ENCODE measurements around the gene LRIT1.
"Not testable (repeated sequence)": the region's sequence is repeated elsewhere in the genome, so short reads cannot be mapped to it uniquely, and the experiment has no call there.

LRIT1 gene, protein sequence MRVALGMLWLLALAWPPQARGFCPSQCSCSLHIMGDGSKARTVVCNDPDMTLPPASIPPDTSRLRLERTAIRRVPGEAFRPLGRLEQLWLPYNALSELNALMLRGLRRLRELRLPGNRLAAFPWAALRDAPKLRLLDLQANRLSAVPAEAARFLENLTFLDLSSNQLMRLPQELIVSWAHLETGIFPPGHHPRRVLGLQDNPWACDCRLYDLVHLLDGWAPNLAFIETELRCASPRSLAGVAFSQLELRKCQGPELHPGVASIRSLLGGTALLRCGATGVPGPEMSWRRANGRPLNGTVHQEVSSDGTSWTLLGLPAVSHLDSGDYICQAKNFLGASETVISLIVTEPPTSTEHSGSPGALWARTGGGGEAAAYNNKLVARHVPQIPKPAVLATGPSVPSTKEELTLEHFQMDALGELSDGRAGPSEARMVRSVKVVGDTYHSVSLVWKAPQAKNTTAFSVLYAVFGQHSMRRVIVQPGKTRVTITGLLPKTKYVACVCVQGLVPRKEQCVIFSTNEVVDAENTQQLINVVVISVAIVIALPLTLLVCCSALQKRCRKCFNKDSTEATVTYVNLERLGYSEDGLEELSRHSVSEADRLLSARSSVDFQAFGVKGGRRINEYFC

GRCh38 chr10:84241185-84241790, at the start of gene LRIT1:
Gene LRIT1, minus strand, starts transcription at chr10:84241546. Its CDS starts 107 bp downstream, at chr10:84241439.
- Histone ChIP-seq H3K9ac (ENCODE audit: low read length) (no peak within 1 kb of the TSS), H3K9me3 (ENCODE audit: low read length) (no peaks in the 10 kb centered on the region), H3K36me3 (ENCODE audit: insufficient read depth, low read length) (no peaks in the 10 kb centered on the region), H3K27ac (ENCODE audit: low read depth, low read length) (no peak within 1 kb of the TSS), H3K27me3 (ENCODE audit: control insufficient read depth in 1 of 2, insufficient read depth in 2 of 2, low read length in 2 of 2) (peaks cover 5 to 8% of the 10 kb centered on the region in 2 donors), H3K4me3 (ENCODE audit: low read depth in 1 of 2, low read length in 2 of 2) (no peak within 1 kb of the TSS), H3K4me1 (ENCODE audit: insufficient read depth, low read length) (no peaks in the 10 kb centered on the region)

GRCh38 chr10:84290235-84290634, 48.9 kb upstream of the LRIT1 start:
- H3K27me3 ChIP-seq (ENCODE audit: control insufficient read depth in 1 of 2, insufficient read depth in 2 of 2, low read length in 2 of 2), result no peaks in the 10 kb centered on the region
- no peaks in the 10 kb centered on the region for H3K9me3 ChIP-seq (ENCODE audit: low read length)
- H3K9ac ChIP-seq (ENCODE audit: low read length), result no peak overlapping the region
- no peak overlapping the region for H3K4me3 ChIP-seq (ENCODE audit: low read depth in 1 of 2, low read length in 2 of 2)
- H3K27ac ChIP-seq (ENCODE audit: low read depth, low read length), result no peak overlapping the region
- no peaks in the 10 kb centered on the region for H3K36me3 ChIP-seq (ENCODE audit: insufficient read depth, low read length)
- H3K4me1 ChIP-seq (ENCODE audit: insufficient read depth, low read length), result no peaks in the 10 kb centered on the region

GRCh38 chr10:84289521-84290200, 48.3 kb upstream of the LRIT1 start:
- H3K9me3 ChIP-seq (ENCODE audit: low read length), result no peaks in the 10 kb centered on the region

GRCh38 chr10:84288151-84288550, 46.8 kb upstream of the LRIT1 start:
- H3K36me3 ChIP-seq (ENCODE audit: insufficient read depth, low read length), result no peaks in the 10 kb centered on the region
- H3K9ac ChIP-seq (ENCODE audit: low read length), result no peak overlapping the region
- no peak overlapping the region for H3K27ac ChIP-seq (ENCODE audit: low read depth, low read length)
- no peaks in the 10 kb centered on the region for H3K9me3 ChIP-seq (ENCODE audit: low read length)
- H3K4me1 ChIP-seq (ENCODE audit: insufficient read depth, low read length), result no peaks in the 10 kb centered on the region
- no peak overlapping the region for H3K4me3 ChIP-seq (ENCODE audit: low read depth in 1 of 2, low read length in 2 of 2)
- H3K27me3 ChIP-seq (ENCODE audit: control insufficient read depth in 1 of 2, insufficient read depth in 2 of 2, low read length in 2 of 2), result no peaks in the 10 kb centered on the region

More at GRCh38 chr10:84289521-84290200, 48.3 kb upstream of the LRIT1 start:
- Histone ChIP-seq H3K4me3 (ENCODE audit: low read depth in 1 of 2, low read length in 2 of 2) (no peak overlapping the region), H3K9ac (ENCODE audit: low read length) (no peak overlapping the region), H3K36me3 (ENCODE audit: insufficient read depth, low read length) (no peaks in the 10 kb centered on the region), H3K4me1 (ENCODE audit: insufficient read depth, low read length) (no peaks in the 10 kb centered on the region), H3K27me3 (ENCODE audit: control insufficient read depth in 1 of 2, insufficient read depth in 2 of 2, low read length in 2 of 2) (no peaks in the 10 kb centered on the region), H3K27ac (ENCODE audit: low read depth, low read length) (no peak overlapping the region)

GRCh38 chr10:84286695-84287094, 45.3 kb upstream of the LRIT1 start:
- no peaks in the 10 kb centered on the region for H3K4me1 ChIP-seq (ENCODE audit: insufficient read depth, low read length)
- H3K9ac ChIP-seq (ENCODE audit: low read length), result no peak overlapping the region
- no peak overlapping the region for H3K4me3 ChIP-seq (ENCODE audit: low read depth in 1 of 2, low read length in 2 of 2)
- H3K27ac ChIP-seq (ENCODE audit: low read depth, low read length), result no peak overlapping the region
- no peaks in the 10 kb centered on the region for H3K36me3 ChIP-seq (ENCODE audit: insufficient read depth, low read length)
- no peaks in the 10 kb centered on the region for H3K27me3 ChIP-seq (ENCODE audit: control insufficient read depth in 1 of 2, insufficient read depth in 2 of 2, low read length in 2 of 2)
- H3K9me3 ChIP-seq (ENCODE audit: low read length), result no peaks in the 10 kb centered on the region

DNA sequence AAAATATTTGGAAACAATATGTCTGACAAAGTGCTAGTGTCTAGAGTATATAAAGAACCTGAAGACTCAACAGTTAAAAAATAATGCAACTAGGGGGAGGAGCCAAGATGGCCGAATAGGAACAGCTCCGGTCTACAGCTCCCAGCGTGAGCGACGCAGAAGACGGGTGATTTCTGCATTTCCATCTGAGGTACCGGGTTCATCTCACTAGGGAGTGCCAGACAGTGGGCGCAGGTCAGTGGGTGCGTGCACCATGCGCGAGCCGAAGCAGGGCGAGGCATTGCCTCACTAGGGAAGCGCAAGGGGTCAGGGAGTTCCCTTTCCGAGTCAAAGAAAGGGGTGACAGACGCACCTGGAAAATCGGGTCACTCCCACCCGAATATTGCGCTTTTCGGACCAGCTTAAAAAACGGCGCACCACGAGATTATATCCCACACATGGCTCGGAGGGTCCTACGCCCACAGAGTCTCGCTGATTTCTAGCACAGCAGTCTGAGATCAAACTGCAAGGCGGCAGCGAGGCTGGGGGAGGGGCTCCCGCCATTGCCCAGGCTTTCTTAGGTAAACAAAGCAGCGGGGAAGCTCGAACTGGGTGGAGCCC, 38.6 kb upstream of the LRIT1 start:
- not testable (repeated sequence) for H3K4me3 ChIP-seq (ENCODE audit: low read depth in 1 of 2, low read length in 2 of 2); H3K9ac ChIP-seq (ENCODE audit: low read length); H3K9me3 ChIP-seq (ENCODE audit: low read length); H3K27ac ChIP-seq (ENCODE audit: low read depth, low read length); H3K27me3 ChIP-seq (ENCODE audit: control insufficient read depth in 1 of 2, insufficient read depth in 2 of 2, low read length in 2 of 2); H3K4me1 ChIP-seq (ENCODE audit: insufficient read depth, low read length); H3K36me3 ChIP-seq (ENCODE audit: insufficient read depth, low read length)

DNA sequence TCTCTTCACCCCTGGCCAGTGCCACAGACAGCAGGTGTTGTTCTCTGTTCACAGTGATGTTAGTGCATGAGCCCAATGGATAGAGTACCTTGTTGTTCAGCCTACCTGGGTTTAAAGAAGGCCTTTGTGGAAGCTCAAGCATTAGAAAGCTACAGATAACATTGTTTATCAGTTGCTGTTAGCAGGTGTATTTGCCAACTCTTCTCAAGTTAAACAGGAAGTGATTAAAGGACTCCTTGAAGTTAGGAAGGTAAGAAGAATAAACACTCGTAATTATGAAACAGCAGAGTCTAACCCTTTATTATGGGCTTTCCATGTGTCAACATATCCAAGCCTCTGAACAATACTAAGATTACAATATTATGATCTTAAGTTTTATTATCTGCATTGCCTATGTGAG, 29.4 kb upstream of the LRIT1 start:
- H3K9me3 ChIP-seq (ENCODE audit: low read length), result no peaks in the 10 kb centered on the region
- H3K27ac ChIP-seq (ENCODE audit: low read depth, low read length), result no peak overlapping the region

DNA sequence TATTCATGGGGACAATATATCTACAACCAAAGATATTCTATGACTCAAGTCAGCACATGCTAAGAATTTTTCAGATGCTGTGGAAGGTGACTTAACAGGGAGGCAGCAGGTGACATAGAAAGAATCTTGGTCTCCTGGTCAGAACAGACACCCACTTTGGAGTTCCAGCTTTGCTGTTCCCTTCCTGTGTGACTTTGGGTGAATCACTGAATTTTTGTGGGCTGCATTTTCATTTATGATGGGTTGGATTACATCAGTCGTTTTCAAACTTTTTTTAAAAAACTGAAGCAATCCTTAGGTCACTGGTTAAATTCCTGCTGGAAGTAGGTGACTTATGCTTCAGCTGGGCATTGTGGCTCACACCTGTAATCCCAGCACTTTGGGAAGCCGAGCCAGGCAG, 28.4 kb upstream of the LRIT1 start:
- Histone ChIP-seq H3K9me3 (ENCODE audit: low read length) (no peaks in the 10 kb centered on the region), H3K9ac (ENCODE audit: low read length) (no peak overlapping the region), H3K4me3 (ENCODE audit: low read depth in 1 of 2, low read length in 2 of 2) (no peak overlapping the region), H3K36me3 (ENCODE audit: insufficient read depth, low read length) (no peaks in the 10 kb centered on the region), H3K4me1 (ENCODE audit: insufficient read depth, low read length) (no peaks in the 10 kb centered on the region), H3K27ac (ENCODE audit: low read depth, low read length) (no peak overlapping the region), H3K27me3 (ENCODE audit: control insufficient read depth in 1 of 2, insufficient read depth in 2 of 2, low read length in 2 of 2) (peaks cover 0 to 5% of the 10 kb centered on the region in 2 donors)

More for the DNA sequence above, 29.4 kb upstream of the LRIT1 start:
- peaks cover 0 to 5% of the 10 kb centered on the region in 2 donors for H3K27me3 ChIP-seq (ENCODE audit: control insufficient read depth in 1 of 2, insufficient read depth in 2 of 2, low read length in 2 of 2)
- H3K36me3 ChIP-seq (ENCODE audit: insufficient read depth, low read length), result no peaks in the 10 kb centered on the region
- H3K4me3 ChIP-seq (ENCODE audit: low read depth in 1 of 2, low read length in 2 of 2), result no peak overlapping the region
- H3K4me1 ChIP-seq (ENCODE audit: insufficient read depth, low read length), result no peaks in the 10 kb centered on the region
- no peak overlapping the region for H3K9ac ChIP-seq (ENCODE audit: low read length)

DNA sequence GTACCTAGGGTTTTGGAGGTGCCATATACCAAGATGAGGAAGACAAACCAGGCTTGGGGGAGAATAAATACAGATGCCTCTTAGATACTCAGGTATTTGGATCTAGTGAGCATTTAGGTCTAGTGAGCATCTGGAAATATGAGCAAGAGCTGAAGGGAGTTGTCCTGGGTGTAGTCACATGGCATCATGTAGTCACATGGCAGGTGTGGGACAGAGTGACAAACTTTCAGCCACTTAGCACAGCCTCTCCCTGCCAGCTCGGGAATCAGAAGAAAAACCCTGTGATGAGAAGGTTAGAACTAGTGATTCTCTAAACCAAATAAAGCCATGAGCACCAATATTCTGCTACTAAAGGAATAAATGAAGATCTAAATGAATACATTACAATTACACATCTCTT, 27.8 kb upstream of the LRIT1 start:
- Histone ChIP-seq H3K27ac (ENCODE audit: low read depth, low read length) (no peak overlapping the region), H3K27me3 (ENCODE audit: control insufficient read depth in 1 of 2, insufficient read depth in 2 of 2, low read length in 2 of 2) (peaks cover 0 to 5% of the 10 kb centered on the region in 2 donors), H3K9me3 (ENCODE audit: low read length) (no peaks in the 10 kb centered on the region), H3K36me3 (ENCODE audit: insufficient read depth, low read length) (no peaks in the 10 kb centered on the region), H3K9ac (ENCODE audit: low read length) (no peak overlapping the region), H3K4me3 (ENCODE audit: low read depth in 1 of 2, low read length in 2 of 2) (no peak overlapping the region), H3K4me1 (ENCODE audit: insufficient read depth, low read length) (no peaks in the 10 kb centered on the region)

DNA sequence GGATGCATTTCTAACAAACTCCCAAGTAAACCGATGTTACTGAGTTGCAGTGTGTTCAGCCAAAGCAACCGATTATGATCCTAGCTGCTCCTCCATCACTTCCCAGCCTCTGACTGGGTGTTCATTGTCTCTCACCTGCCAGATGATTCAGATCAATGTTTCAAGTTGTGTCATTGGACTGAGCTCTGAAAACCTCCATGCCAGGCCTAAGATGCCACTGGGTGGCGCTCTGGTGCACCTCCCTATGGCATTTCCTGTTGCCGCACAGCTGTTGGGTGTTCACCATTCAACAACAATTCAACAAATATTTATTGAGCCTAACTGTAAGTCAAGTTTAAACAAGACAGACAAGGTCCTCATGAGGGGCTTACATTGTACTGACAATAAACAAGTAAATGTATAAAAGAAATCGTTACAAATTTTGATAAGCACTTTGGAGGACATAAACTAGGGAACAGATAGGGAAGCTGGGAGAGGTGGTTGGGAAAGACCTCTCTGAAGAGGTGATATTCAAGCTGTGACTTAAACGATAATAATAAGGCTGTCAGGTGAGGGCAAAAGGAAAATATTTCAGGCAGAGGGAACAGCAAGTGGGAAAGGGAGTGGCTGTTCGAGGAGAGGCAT, 26.3 kb upstream of the LRIT1 start:
- Histone ChIP-seq H3K27me3 (ENCODE audit: control insufficient read depth in 1 of 2, insufficient read depth in 2 of 2, low read length in 2 of 2) (no peaks in the 10 kb centered on the region), H3K4me3 (ENCODE audit: low read depth in 1 of 2, low read length in 2 of 2) (no peak overlapping the region), H3K9ac (ENCODE audit: low read length) (no peak overlapping the region), H3K9me3 (ENCODE audit: low read length) (no peaks in the 10 kb centered on the region), H3K36me3 (ENCODE audit: insufficient read depth, low read length) (no peaks in the 10 kb centered on the region), H3K27ac (ENCODE audit: low read depth, low read length) (no peak overlapping the region), H3K4me1 (ENCODE audit: insufficient read depth, low read length) (no peaks in the 10 kb centered on the region)

DNA sequence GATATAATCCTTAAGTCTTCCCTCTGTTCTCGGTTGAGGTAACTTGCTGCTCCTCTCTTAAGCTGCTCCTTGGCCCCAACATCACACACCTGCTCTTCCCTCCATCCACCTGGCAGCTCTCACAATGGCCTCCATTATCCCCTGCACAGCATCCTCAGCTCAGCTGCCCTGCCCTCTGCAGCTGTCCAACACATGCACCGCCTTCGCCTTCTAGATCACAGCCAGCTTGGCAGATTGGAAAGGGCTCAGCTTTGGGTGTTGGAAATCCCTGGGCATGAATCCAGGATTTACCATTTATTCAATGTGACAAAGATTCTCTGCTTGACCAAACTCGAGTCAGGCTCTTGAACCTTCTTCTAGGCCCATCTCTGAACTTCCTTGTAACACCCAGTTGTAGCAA, 24.1 kb upstream of the LRIT1 start:
- no peak overlapping the region for H3K27ac ChIP-seq (ENCODE audit: low read depth, low read length)
- no peak overlapping the region for H3K9ac ChIP-seq (ENCODE audit: low read length)

More for the DNA sequence above, 24.1 kb upstream of the LRIT1 start:
- Histone ChIP-seq H3K27me3 (ENCODE audit: control insufficient read depth in 1 of 2, insufficient read depth in 2 of 2, low read length in 2 of 2) (no peaks in the 10 kb centered on the region), H3K4me1 (ENCODE audit: insufficient read depth, low read length) (no peaks in the 10 kb centered on the region), H3K4me3 (ENCODE audit: low read depth in 1 of 2, low read length in 2 of 2) (no peak overlapping the region), H3K36me3 (ENCODE audit: insufficient read depth, low read length) (no peaks in the 10 kb centered on the region), H3K9me3 (ENCODE audit: low read length) (no peaks in the 10 kb centered on the region)
